ENCODE measurements around the gene ADCY5. TPM values are rescaled to one million over a fixed set of nuclear protein-coding genes. Genes with fewer than 3 reads are reported as not detected.

Gene ADCY5
- total RNA-seq, 1 donor from 2014 or later: not detected

GRCh38 chr3:123383091-123384053 is 65.5 kb downstream of the ADCY5 start:
- intact Hi-C loops (cut with micrococcal nuclease): no loop called here
- H3K9me3 Mint-ChIP-seq: no peaks in the 10 kb centered on the region
- H3K4me1 Mint-ChIP-seq (ENCODE audit: low read depth): no peaks in the 10 kb centered on the region
- no peaks in the 10 kb centered on the region for H3K36me3 Mint-ChIP-seq (ENCODE audit: low read depth)
- DNase-seq (ENCODE audit: low spot score): no peak
- no peak overlapping the region for H3K4me3 Mint-ChIP-seq (ENCODE audit: low read depth)
- no peak overlapping the region for H3K27ac Mint-ChIP-seq
- H3K27me3 Mint-ChIP-seq (ENCODE audit: low read depth): peaks cover 3% of the 10 kb centered on the region

DNA sequence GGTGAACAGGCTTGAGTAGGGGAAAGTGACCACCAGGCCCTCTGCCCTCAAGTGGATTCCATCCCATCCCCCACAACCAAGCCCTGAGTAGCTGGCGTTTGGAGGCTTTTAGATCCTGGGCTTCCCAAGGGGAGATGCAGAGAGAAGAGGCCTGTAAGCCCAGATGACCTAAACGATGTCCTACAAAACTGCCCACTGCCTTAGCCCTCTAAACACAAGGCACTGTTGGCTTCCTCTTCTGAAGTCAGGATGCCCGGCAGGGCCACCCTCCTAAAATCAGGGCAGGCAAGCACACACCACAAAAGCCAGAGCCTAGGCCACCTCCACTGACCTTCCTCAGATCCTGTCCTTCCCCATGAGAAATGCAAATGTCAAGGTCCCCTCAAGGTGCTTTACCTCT is 68.6 kb downstream of the ADCY5 start:
- intact Hi-C loops (cut with micrococcal nuclease): no loop called here
- H3K27me3 Mint-ChIP-seq (ENCODE audit: low read depth): peaks cover 1% of the 10 kb centered on the region
- H3K4me3 Mint-ChIP-seq (ENCODE audit: low read depth): no peak overlapping the region
- DNase-seq (ENCODE audit: low spot score): no peak
- H3K4me1 Mint-ChIP-seq (ENCODE audit: low read depth): no peaks in the 10 kb centered on the region
- no peaks in the 10 kb centered on the region for H3K36me3 Mint-ChIP-seq (ENCODE audit: low read depth)
- H3K9me3 Mint-ChIP-seq: no peaks in the 10 kb centered on the region
- no peak overlapping the region for H3K27ac Mint-ChIP-seq

- no peak overlapping the region for H3K4me3 Mint-ChIP-seq (ENCODE audit: low read depth)
- intact Hi-C loops (cut with micrococcal nuclease): no loop called here
- DNase-seq (ENCODE audit: low spot score): no peak
- H3K36me3 Mint-ChIP-seq (ENCODE audit: low read depth): no peaks in the 10 kb centered on the region
- peaks cover 1% of the 10 kb centered on the region for H3K27me3 Mint-ChIP-seq (ENCODE audit: low read depth)
- no peaks in the 10 kb centered on the region for H3K9me3 Mint-ChIP-seq
- no peaks in the 10 kb centered on the region for H3K4me1 Mint-ChIP-seq (ENCODE audit: low read depth)
- H3K27ac Mint-ChIP-seq: no peak overlapping the region
Observed at GRCh38 chr3:123379041-123379830, 69.7 kb downstream of the ADCY5 start.

GRCh38 chr3:123378409-123378915 is 70.4 kb downstream of the ADCY5 start:
- intact Hi-C loops (cut with micrococcal nuclease): no loop called here
- Mint-ChIP-seq H3K4me3 (ENCODE audit: low read depth) (no peak overlapping the region), H3K4me1 (ENCODE audit: low read depth) (no peaks in the 10 kb centered on the region), H3K27ac (no peak overlapping the region), H3K9me3 (no peaks in the 10 kb centered on the region), H3K36me3 (ENCODE audit: low read depth) (no peaks in the 10 kb centered on the region), H3K27me3 (ENCODE audit: low read depth) (peaks cover 1% of the 10 kb centered on the region)
- no peak for DNase-seq (ENCODE audit: low spot score)

- no peak for DNase-seq (ENCODE audit: low spot score)
- Mint-ChIP-seq H3K4me3 (ENCODE audit: low read depth) (no peak overlapping the region), H3K27me3 (ENCODE audit: low read depth) (peaks cover 1% of the 10 kb centered on the region), H3K4me1 (ENCODE audit: low read depth) (no peaks in the 10 kb centered on the region), H3K36me3 (ENCODE audit: low read depth) (no peaks in the 10 kb centered on the region), H3K27ac (no peak overlapping the region), H3K9me3 (no peaks in the 10 kb centered on the region)
- intact Hi-C loops (cut with micrococcal nuclease): no loop called here
Observed at GRCh38 chr3:123377243-123377740, 71.6 kb downstream of the ADCY5 start.

- no peak for DNase-seq (ENCODE audit: low spot score)
- Mint-ChIP-seq H3K36me3 (ENCODE audit: low read depth) (no peaks in the 10 kb centered on the region), H3K27ac (no peak overlapping the region), H3K4me1 (ENCODE audit: low read depth) (no peaks in the 10 kb centered on the region), H3K27me3 (ENCODE audit: low read depth) (peaks cover 1% of the 10 kb centered on the region), H3K4me3 (ENCODE audit: low read depth) (no peak overlapping the region), H3K9me3 (no peaks in the 10 kb centered on the region)
- intact Hi-C loops (cut with micrococcal nuclease): no loop called here
Observed at GRCh38 chr3:123376451-123377242, 72.2 kb downstream of the ADCY5 start.

DNA sequence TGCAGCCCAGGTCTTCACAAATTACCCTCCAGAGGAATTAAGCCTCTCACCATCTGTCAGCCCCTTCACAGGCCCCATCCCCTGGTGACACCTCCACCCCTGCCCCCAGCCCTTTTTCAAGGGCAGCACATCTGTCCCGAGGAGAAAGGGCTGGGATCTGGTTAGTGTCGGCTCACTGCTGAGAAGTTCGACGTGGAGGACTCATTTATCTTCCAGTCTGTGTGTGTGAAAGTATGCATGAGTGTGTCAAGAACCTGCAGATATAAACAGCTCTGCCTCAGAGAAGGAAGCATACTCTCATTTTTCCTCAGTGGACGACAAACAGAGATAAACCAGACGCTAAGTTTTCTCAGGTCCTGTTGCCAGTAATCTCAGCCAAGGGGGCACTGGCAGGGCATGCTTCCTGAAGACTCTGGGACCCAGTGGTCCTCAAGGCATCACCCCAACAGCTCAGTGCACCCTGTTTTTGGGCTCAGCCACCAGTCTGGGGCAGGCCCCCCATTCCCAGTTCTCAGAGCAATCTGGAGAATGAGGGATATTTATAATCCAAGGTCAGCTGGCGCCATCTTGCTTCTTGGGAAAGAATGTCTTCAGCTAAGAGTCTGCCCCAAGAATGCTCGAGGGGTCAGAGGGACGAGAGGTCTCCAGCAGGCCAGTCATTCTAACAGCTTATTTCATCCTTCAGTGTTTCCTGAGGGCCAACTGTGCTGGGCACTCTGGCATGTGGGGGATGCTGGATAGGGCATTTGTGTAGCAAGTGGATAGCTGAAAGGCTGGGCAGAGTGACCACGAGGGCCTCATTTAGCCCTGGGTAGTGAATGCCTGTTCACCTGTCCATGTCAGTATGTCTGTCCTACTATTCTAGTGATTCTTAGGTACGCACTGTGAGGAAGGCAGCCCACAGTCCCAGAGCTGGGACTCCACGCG is 73.6 kb downstream of the ADCY5 start:
- no peak for DNase-seq (ENCODE audit: low spot score)
- intact Hi-C loops (cut with micrococcal nuclease): no loop called here
- no peak overlapping the region for H3K27ac Mint-ChIP-seq
- H3K36me3 Mint-ChIP-seq (ENCODE audit: low read depth): no peaks in the 10 kb centered on the region
- H3K4me3 Mint-ChIP-seq (ENCODE audit: low read depth): no peak overlapping the region
- peaks cover 1% of the 10 kb centered on the region for H3K27me3 Mint-ChIP-seq (ENCODE audit: low read depth)
- no peaks in the 10 kb centered on the region for H3K9me3 Mint-ChIP-seq
- H3K4me1 Mint-ChIP-seq (ENCODE audit: low read depth): no peaks in the 10 kb centered on the region

DNA sequence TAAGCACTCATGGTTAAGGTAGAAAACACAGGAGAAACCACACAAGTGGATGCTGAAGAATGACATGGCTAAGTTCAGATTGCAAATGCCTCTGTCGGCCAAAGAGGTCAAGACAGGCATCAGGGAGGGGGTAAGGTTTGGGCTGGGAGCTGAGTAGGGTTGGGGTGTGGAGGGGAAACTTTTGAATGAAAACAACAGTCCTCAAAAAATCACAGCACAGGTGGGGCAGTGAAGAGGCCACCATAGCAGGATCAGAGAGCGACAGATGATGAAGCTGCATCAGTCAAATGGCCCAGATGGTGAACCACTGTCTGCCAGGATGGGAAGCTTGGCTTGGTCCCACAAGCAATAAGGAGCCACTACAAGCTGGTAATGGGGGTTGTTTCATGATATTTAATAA is 74.9 kb downstream of the ADCY5 start:
- H3K4me3 Mint-ChIP-seq (ENCODE audit: low read depth): no peak overlapping the region
- intact Hi-C loops (cut with micrococcal nuclease): no loop called here
- no peaks in the 10 kb centered on the region for H3K36me3 Mint-ChIP-seq (ENCODE audit: low read depth)
- no peaks in the 10 kb centered on the region for H3K9me3 Mint-ChIP-seq
- H3K27ac Mint-ChIP-seq: no peak overlapping the region
- H3K27me3 Mint-ChIP-seq (ENCODE audit: low read depth): no peaks in the 10 kb centered on the region
- DNase-seq (ENCODE audit: low spot score): no peak
- no peaks in the 10 kb centered on the region for H3K4me1 Mint-ChIP-seq (ENCODE audit: low read depth)

GRCh38 chr3:123373474-123373987 is 75.4 kb downstream of the ADCY5 start:
- DNase-seq (ENCODE audit: low spot score): no peak
- H3K4me3 Mint-ChIP-seq (ENCODE audit: low read depth): no peak overlapping the region
- H3K9me3 Mint-ChIP-seq: no peaks in the 10 kb centered on the region
- no peaks in the 10 kb centered on the region for H3K27me3 Mint-ChIP-seq (ENCODE audit: low read depth)
- no peaks in the 10 kb centered on the region for H3K4me1 Mint-ChIP-seq (ENCODE audit: low read depth)
- intact Hi-C loops (cut with micrococcal nuclease): no loop called here
- H3K36me3 Mint-ChIP-seq (ENCODE audit: low read depth): no peaks in the 10 kb centered on the region
- H3K27ac Mint-ChIP-seq: no peak overlapping the region

GRCh38 chr3:123372686-123373473 is 76.0 kb downstream of the ADCY5 start:
- Mint-ChIP-seq H3K27ac (no peak overlapping the region), H3K36me3 (ENCODE audit: low read depth) (no peaks in the 10 kb centered on the region), H3K4me3 (ENCODE audit: low read depth) (no peak overlapping the region), H3K4me1 (ENCODE audit: low read depth) (no peaks in the 10 kb centered on the region), H3K9me3 (no peaks in the 10 kb centered on the region), H3K27me3 (ENCODE audit: low read depth) (no peaks in the 10 kb centered on the region)
- intact Hi-C loops (cut with micrococcal nuclease): no loop called here
- no peak for DNase-seq (ENCODE audit: low spot score)
